A673 (cell line): ENCODE measurements around the gene PFKP. TPM values are rescaled to one million over a fixed set of nuclear protein-coding genes. Genes with fewer than 3 reads are reported as not detected.

Experiments used
- BruUV-seq: library from RNA; stranded (reverse); fragments of 400-500 nt; replicated peaks from 2 replicates; lab custom pipeline; 2021; lab: Mats Ljungman, UMichigan
- CTCF ChIA-PET: fragments of 300-600 bp; sonication (Branson Sonifier 250); formaldehyde crosslinking; loops from one replicate; lab custom pipeline; 2022; ENCODE audit warnings: antibody characterized with exemption; lab: Charles Lee
- POLR2A ChIA-PET: fragments of 300-600 bp; sonication (Branson Sonifier 250); formaldehyde crosslinking; loops from one replicate; lab custom pipeline; 2022; ENCODE audit warnings: antibody characterized with exemption; ENCODE audit not compliant: low non-redundant PET; lab: Charles Lee
- DNase-seq: peaks from one replicate; pipeline ENCODE4 v3.0.0-alpha.2; 2015; ENCODE audit warnings: low spot score
- H3K27ac ChIP-seq: fragments of 200-600 bp; sonication (generic); 2 replicates; pipeline ENCODE4 v1.5.1; 2016; ENCODE audit warnings: mixed run types, low read depth, mild to moderate bottlenecking, mixed read lengths, antibody characterized with exemption, low read length; ENCODE audit not compliant: poor library complexity, severe bottlenecking
- H3K27me3 ChIP-seq: fragments of 200-600 bp; sonication (generic); replicated peaks from 2 replicates; pipeline ENCODE4 v1.6.1; 2017; ENCODE audit warnings: mixed run types, low read depth, mild to moderate bottlenecking, mixed read lengths, antibody characterized with exemption, low read length; ENCODE audit not compliant: insufficient read depth, poor library complexity
- H3K36me3 ChIP-seq: fragments of 200-600 bp; sonication (generic); 2 replicates; pipeline ENCODE4 v1.6.1; 2016; ENCODE audit warnings: mixed run types, mild to moderate bottlenecking, mixed read lengths, antibody characterized with exemption, low read length; ENCODE audit not compliant: insufficient read depth, poor library complexity, severe bottlenecking
- H3K4me1 ChIP-seq: fragments of 200-600 bp; sonication (generic); 2 replicates; pipeline ENCODE4 v1.6.1; 2017; ENCODE audit warnings: mixed run types, mild to moderate bottlenecking, mixed read lengths, antibody characterized with exemption, low read length; ENCODE audit not compliant: insufficient read depth, poor library complexity, severe bottlenecking
- H3K4me3 ChIP-seq: fragments of 200-600 bp; sonication (generic); 2 replicates; pipeline ENCODE4 v1.5.1; 2016; ENCODE audit warnings: low read depth, mixed run types, mild to moderate bottlenecking, mixed read lengths, low read length; ENCODE audit not compliant: poor library complexity, severe bottlenecking
- H3K9me3 ChIP-seq: fragments of 200-600 bp; sonication (generic); 2 replicates; pipeline ENCODE4 v1.6.1; 2016; ENCODE audit warnings: mixed run types, low read depth, mild to moderate bottlenecking, mixed read lengths, antibody characterized with exemption, low read length; ENCODE audit not compliant: poor library complexity, severe bottlenecking
- EZH2 ChIP-seq: fragments of 200-600 bp; sonication (generic); IDR thresholded peaks from 2 replicates; pipeline ENCODE4 v1.6.1; 2017; ENCODE audit warnings: borderline replicate concordance, low read depth, mild to moderate bottlenecking, mixed read lengths, antibody characterized with exemption, low read length; ENCODE audit not compliant: poor library complexity, severe bottlenecking
- intact Hi-C: fragments of 100-400 bp; cut with micrococcal nuclease; formaldehyde crosslinking; loops from one replicate; pipeline ENCODE4 v1.10.0; 2022; ENCODE audit not compliant: unreplicated experiment
- total RNA-seq: library from RNA; stranded (reverse); gene quantifications from 2 replicates; pipeline ENCODE4 v1.2.3, GENCODE V29; 2021
- TF ChIP-seq, protein P1 (sequence below): fragments of 300-800, 200-600 bp; sonication (generic); conservative IDR thresholded peaks from 2 replicates; pipeline ENCODE4 v1.5.1; 2017; ENCODE audit warnings: low read depth, mild to moderate bottlenecking, antibody characterized with exemption, low read length, moderate library complexity, mixed read lengths

Gene PFKP
- total RNA-seq, 1 experiment from 2014 or later = 232 TPM

DNA sequence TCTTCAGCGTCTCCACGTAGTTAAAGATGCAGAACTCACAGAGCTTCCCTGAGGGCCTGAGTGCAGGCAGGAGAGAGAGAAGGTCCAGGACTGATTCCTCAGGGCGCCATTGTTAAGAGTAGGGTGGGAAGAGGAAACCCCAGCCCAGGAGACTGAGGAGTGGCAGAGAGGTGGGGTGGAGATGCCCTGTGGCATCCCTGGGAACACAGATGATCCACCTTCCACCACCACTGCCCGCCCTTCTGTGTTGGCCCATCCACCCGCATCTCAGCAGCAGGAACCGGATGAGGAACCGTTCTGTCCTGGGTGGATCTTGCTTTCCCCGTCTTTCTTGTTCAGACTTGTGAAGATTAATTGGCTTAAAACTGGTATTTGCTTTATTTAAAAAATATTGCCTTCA lies 48.3 kb downstream of the PFKP start:
- Histone ChIP-seq H3K4me3 (no peak overlapping the region), H3K9me3 (no peaks in the 10 kb centered on the region), H3K27ac (no peak overlapping the region), H3K36me3 (peaks cover 76% of the 10 kb centered on the region), H3K27me3 (no peaks in the 10 kb centered on the region), H3K4me1 (no peaks in the 10 kb centered on the region)
- CTCF ChIA-PET = no interaction called here
- POLR2A ChIA-PET = no interaction called here
- no TSS peak for BruUV-seq
- TF ChIP-seq, protein P1, sequence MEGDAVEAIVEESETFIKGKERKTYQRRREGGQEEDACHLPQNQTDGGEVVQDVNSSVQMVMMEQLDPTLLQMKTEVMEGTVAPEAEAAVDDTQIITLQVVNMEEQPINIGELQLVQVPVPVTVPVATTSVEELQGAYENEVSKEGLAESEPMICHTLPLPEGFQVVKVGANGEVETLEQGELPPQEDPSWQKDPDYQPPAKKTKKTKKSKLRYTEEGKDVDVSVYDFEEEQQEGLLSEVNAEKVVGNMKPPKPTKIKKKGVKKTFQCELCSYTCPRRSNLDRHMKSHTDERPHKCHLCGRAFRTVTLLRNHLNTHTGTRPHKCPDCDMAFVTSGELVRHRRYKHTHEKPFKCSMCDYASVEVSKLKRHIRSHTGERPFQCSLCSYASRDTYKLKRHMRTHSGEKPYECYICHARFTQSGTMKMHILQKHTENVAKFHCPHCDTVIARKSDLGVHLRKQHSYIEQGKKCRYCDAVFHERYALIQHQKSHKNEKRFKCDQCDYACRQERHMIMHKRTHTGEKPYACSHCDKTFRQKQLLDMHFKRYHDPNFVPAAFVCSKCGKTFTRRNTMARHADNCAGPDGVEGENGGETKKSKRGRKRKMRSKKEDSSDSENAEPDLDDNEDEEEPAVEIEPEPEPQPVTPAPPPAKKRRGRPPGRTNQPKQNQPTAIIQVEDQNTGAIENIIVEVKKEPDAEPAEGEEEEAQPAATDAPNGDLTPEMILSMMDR = no peak
- no peak for TF ChIP-seq EZH2
- no peak for DNase-seq
- intact Hi-C loops = no loop called here

DNA sequence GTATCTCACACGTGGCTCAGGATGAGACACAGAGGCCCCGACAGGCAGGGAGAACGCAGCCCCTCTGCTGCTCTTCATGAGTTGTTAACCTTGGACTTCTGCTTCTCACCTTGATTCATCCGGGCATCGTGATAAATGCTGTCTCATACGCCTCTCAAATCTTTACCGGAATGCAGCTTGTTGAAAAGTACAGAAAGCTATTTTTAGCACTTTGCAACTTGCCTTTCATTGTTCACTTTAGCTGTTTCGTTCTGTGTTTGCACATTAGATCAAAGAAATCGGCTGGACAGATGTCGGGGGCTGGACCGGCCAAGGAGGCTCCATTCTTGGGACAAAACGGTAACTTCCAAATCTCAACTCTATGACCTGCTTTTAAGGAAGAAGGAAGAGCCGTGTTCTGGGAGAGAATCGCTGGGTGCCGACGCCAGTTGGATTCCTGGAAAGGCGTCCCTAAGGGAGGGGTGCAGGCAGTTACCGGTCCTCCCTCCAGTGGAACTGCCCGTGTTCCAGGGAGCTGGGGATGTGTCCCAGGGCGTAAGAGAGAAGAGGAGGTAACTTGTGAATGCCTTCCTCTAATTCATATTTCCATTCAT lies 49.3 kb downstream of the PFKP start:
- no peak for TF ChIP-seq EZH2
- TF ChIP-seq, protein P1 = no peak
- no peak for DNase-seq
- ChIA-PET CTCF (no interaction called here), POLR2A (no interaction called here)
- Histone ChIP-seq H3K4me3 (no peak overlapping the region), H3K27ac (no peak overlapping the region), H3K4me1 (no peaks in the 10 kb centered on the region), H3K27me3 (no peaks in the 10 kb centered on the region), H3K36me3 (peaks cover 76% of the 10 kb centered on the region), H3K9me3 (no peaks in the 10 kb centered on the region)
- BruUV-seq = no TSS peak
- intact Hi-C loops = no loop called here

DNA sequence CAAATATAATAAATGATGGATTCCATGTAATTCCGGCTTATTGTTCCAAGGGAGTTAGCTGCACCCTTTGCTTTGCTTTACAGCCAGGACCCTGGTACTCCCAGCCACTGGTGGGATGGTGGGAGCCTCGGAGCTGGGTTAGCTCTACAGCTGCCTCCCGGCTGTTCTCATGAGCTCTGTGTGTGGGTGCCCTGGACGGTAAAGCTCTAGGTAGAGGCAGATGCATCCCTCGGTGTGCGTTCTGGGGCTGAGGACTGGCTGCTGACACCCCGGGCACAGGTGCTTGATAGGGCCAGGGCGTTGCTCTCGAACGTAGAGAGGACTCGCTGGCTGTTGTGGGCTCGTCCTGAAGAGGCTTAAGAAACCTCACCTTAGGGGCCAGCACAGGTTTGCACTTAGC lies 50.1 kb downstream of the PFKP start:
- ChIA-PET POLR2A (no interaction called here), CTCF (no interaction called here)
- H3K36me3 ChIP-seq = peaks cover 75% of the 10 kb centered on the region
- no peak for DNase-seq
- no peak overlapping the region for H3K4me3 ChIP-seq
- BruUV-seq = no TSS peak
- H3K4me1 ChIP-seq = no peaks in the 10 kb centered on the region
- no peaks in the 10 kb centered on the region for H3K27me3 ChIP-seq
- no peak overlapping the region for H3K27ac ChIP-seq
- no peaks in the 10 kb centered on the region for H3K9me3 ChIP-seq
- TF ChIP-seq EZH2 = no peak
- TF ChIP-seq, protein P1 = no peak
- intact Hi-C loops = no loop called here
